Dedifferentiated amniotic fluid mesenchymal stem cell (primary cell): ENCODE measurements around the gene PBX1.

Source experiments
- DNase-seq: peaks from one replicate; pipeline ENCODE4 v3.0.0-alpha.2; 2016; ENCODE audit errors: extremely low spot score

PBX1 gene

DNA sequence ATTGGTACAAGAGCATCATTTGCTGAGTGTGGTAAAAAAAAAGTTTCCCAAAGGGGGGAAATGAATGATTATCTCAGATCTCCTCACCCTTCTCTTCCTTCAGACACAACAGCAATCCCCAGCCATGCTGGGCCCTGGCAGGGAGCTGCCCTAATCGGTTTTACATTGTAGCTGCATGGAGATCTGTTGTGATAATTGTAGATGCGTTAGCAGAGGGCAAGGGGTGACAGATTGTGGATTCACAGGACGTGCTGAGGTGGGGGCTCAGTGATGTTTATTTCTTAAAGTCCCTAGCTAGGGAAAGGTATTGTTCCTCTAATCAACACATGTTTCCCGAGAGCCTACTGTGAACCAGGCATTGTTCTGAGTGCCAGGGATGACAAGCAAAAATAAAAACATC, 304.1 kb downstream of the PBX1 start:
- DNase-seq: no peak

- DNase-seq: no peak
Observed at GRCh38 chr1:164864161-164864560, 305.2 kb downstream of the PBX1 start.

DNA sequence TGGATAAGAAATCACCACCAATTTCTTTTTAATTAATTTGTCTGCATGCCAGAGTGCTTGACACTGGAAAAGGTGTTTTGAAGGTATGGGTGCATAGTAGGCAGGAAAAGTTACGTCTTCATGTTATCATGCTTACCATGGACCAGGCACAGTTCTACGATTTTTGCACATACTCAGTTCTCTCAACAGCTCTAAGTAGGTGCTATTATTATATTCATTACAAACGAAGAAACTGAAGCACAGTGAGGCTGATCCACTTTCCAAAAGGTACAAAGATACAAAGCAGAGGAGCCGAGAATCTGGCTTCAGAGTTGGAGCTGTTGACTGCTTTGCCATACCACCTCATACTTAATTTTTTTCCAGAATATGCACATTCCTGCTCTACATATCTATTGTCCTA, 306.4 kb downstream of the PBX1 start:
- no peak for DNase-seq

GRCh38 chr1:164867590-164867989, 308.6 kb downstream of the PBX1 start:
- DNase-seq: no peak

DNA sequence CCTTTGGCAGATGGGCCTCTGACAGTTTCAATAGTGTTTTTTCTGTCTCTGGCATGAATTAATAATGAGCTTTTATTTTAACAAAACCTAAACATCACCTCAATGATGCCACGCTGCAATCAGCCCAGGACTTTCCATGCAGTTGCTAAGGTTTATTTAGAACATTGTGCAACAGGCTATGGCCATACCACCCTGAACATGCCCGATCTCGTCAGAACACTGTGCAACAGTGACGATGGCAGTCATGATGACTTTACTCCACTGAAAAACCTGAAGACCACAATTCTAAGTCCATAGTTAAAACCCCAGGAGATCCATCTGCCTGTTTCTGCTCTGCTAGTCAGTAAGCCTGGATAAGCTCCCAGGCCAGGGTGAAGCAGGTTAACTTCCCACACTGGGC, 310.0 kb downstream of the PBX1 start:
- DNase-seq: no peak

DNA sequence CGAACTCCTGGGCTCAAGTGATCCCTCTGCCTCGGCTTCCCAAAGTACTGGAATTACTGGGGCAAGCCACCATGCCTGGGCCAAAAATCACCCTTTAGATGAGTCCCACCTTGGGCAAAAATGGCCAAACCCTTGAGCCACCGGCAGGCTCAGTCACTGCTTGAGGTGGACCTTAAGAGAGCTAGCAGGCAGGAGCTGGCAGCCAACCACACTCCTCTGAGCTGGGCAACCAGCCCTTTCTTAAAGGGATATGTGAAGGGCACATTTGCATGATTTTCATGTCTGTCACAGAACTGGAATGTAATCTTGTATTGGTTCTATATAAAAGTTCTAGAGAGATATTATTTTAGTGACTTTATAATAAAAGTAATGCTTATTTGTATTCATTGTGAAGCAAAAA, 316.5 kb downstream of the PBX1 start:
- DNase-seq: no peak

DNA sequence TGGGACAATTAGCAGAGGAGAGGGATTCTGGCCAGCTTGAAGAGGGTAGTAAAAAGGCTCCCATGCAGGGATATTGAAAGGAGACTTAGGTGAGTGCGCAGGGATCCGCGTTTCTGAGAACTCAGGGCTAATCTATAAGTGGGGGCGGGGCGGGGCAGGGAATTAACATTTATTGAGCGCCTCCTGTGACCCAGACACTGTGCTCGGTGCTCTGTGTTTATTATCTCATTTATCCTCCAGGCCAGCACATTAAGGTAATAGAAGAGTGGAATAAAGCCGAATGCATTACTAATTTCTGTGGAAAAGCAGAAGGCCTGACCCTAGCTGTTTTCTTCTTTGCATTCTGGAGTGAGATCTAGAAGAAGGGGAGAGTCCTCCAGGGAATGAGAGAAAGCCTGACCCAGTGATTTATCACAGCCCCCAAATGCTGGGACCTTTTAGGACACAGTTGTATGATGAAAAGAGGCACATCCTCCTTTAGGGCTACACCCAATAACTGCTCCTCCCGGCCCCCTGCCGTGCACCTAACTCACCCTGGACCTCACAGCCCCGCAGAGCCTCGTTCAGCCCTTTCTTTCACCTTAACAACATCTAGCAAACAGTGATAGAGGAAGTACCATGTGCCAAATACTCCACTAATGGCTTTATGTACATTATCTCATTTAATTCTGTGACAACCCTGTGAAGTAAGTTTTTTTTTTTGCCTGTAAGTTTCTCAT, 317.6 kb downstream of the PBX1 start:
- no peak for DNase-seq

DNA sequence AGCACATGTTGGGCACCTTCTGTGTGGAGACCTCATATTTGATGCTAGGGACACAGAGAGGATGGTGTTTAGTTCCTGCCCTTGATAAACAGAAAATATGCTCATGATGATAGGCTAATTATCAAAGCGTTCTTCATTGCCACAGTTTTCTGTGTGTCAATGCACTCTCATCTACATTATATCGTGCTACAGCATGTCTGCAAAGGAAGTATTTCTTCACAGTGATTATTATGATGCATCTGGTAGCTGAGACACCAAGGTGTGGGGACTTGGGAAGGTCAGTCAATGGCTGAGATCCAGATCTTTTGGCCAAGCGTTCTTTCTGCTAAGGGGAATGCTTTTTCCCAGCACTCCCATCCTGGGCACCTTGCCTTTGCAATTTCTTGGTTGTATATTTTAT, 321.2 kb downstream of the PBX1 start:
- no peak for DNase-seq

- no peak for DNase-seq
Observed at GRCh38 chr1:164880644-164881043, 321.7 kb downstream of the PBX1 start.

DNA sequence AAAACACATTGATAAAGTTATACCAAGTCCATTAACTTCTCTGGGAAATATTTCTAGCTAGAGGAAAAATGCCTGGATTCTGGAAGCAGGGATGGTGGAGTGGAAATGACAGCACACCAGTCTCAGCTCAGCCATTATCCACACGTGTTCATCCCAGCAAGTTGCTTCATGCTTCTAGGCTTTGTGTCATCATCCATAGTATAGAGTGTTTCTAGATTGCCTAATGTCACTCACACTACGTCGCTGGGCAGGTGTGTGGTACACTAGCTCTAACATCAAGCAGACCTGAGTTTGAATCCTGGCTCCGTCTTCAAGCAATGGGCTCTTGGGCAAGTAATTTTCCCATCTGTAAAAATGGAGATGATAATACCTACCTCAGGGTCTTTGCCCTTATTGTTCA, 326.3 kb downstream of the PBX1 start:
- no peak for DNase-seq

GRCh38 chr1:164886101-164886500, 327.1 kb downstream of the PBX1 start:
- no peak for DNase-seq

GRCh38 chr1:164891615-164892014, 332.6 kb downstream of the PBX1 start:
- no peak for DNase-seq

DNA sequence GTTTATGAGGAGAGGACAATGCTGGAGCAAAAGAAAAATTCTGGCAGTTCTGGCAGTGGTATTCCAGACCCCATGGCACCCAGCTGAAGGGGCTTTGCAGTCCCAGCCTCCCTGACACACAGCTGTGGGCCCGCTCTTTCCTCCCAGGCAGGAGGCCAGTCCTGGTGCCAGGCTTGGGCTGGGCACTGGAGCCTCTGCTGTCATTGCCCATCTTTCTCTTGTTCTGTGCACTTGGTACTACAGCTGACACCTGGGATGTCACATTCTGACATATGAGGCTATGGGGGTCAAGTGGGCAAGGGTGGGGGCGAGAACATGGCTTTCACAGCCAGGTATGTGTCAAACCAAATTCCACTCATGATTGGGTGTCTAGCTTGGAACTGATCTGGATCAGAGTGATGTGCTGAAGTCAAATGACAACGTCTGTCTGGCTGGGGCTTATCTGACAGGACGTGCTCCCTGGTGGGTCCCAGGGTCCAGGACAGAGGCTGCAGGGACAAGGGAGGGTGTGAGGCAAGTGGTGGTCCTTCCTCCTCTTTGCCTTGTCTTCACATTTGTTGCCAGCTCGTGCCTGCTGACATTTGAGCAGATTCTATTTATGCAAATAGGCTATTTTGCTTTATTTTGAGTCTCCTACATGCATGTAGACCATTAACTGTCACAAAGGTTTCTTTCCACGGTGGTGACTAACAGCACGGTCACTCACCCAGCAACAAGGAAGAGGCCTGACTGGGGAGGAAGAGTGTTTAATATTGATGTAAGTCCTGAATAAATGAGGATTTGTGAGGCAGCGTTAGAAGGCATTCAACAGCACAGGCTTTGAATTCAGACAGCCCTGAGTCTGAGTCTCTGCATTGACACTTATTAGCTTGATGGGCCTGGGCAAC, 336.3 kb downstream of the PBX1 start:
- DNase-seq: no peak

DNA sequence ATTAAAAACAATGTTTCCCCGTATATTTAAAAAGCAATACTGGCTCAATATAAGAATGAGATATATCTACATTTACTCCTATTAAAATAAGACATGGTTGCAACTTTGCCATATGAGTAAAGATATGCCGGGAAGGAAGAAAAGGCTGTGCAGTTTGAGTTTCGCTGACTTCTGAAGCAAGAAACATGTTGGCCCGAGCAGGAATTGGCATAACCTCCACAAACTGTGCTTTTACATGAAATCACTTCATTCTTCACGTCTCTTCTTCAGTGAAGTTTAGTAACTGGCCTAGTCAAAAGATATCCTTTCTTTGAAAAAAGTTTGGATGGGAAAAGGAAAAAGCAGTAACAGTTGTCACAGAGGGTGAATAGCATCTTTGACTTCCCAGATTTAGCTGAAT, 342.0 kb downstream of the PBX1 start:
- DNase-seq: no peak
